Measurements from ENCODE around the gene AASDHPPT.

Gene AASDHPPT

DNA sequence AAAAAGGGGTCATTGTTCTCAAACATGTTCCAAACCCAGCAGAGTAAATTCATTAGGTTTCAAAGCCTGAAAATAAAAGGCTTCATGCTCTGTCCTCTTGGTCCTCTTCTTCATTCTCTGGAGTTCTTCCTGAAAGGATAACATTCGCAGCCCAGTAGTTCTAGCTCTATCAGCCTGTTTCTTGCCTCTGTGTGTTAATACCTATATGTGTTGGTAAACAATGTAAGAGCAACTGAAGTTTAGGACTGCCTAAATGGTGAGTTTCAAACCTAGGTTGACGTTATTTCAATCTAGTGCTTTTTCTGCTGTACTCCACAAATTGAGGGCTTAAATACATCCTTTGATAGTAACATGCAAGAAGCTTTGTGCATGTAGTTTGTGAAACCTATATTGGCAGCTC lies 9.4 kb downstream of the AASDHPPT start:
- H3K36me3 ChIP-seq (ENCODE audit: insufficient read depth, low read length), result peaks cover 79% of the 10 kb centered on the region
- H3K9me3 ChIP-seq (ENCODE audit: insufficient read depth, low read depth, low read length), result no peaks in the 10 kb centered on the region
- no peak overlapping the region for H3K27ac ChIP-seq (ENCODE audit: low read depth, low read length)
- no peaks in the 10 kb centered on the region for H3K27me3 ChIP-seq (ENCODE audit: insufficient read depth, low read length)
- 90% methylated on average over 2 of the region's 2 CpGs for WGBS
- H3K4me1 ChIP-seq (ENCODE audit: insufficient read depth, low read length), result no peaks in the 10 kb centered on the region; the same call in 1 of the 2 replicates
- no peak overlapping the region for H3K9ac ChIP-seq (ENCODE audit: low read depth, low read length)
- H3K4me3 ChIP-seq (ENCODE audit: low read length), result no peak overlapping the region

DNA sequence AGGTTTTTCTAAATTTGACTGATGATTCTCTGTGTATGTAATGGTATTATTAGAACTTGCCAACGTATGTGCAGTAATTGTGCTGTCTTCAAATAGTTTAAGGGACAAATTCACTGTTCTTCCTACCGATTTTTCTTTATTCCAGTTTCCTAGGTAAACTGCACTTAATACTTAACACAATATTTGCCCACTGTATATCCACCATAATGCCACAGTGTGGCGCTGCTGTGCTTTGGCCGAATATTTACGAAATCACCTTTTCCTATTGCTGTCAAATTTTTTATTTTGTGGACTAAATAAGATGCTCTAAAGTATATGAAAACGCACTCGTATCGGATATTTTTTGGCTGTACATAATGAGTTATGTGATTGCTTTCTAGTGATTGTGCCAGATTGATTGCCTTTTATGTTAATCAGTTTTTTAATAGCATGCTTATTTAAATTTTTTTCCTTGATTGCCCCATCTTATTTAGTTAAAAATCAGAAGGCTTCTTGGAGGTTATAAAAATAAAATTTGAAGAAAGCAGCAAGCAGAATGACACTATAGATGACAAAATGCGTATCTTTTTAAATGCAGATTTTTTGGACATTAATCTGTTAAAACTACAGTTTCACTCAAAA lies 10.5 kb downstream of the AASDHPPT start:
- Histone ChIP-seq H3K27ac (ENCODE audit: low read depth, low read length) (no peak overlapping the region), H3K9ac (ENCODE audit: low read depth, low read length) (no peak overlapping the region), H3K4me3 (ENCODE audit: low read length) (no peak overlapping the region), H3K27me3 (ENCODE audit: insufficient read depth, low read length) (no peaks in the 10 kb centered on the region), H3K4me1 (ENCODE audit: insufficient read depth, low read length) (no peaks in the 10 kb centered on the region; the same call in 1 of the 2 replicates), H3K36me3 (ENCODE audit: insufficient read depth, low read length) (peaks cover 79% of the 10 kb centered on the region), H3K9me3 (ENCODE audit: insufficient read depth, low read depth, low read length) (no peaks in the 10 kb centered on the region)
- 70% methylated on average over 9 of the region's 9 CpGs for WGBS

DNA sequence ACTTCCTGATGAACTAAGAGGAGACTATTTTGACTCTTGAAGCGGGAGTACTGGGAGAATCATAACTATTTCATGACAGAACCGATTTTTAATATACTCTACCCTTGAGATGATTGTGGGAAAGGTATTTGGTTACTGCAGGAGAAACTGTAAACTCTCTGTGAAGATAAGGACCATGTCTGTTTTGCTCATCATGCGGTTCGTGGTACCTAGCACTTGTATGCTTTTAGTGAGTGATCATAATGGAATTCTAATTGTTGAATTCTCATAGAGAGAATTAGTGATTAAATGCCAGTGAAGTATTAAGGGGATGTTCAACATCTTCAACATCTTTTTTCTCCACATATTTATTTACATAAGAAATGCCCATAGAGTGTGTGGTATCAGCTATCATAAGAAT lies 11.4 kb downstream of the AASDHPPT start:
- Histone ChIP-seq H3K27ac (ENCODE audit: low read depth, low read length) (no peak overlapping the region), H3K4me1 (ENCODE audit: insufficient read depth, low read length) (no peaks in the 10 kb centered on the region; the same call in 1 of the 2 replicates), H3K9me3 (ENCODE audit: insufficient read depth, low read depth, low read length) (no peaks in the 10 kb centered on the region), H3K4me3 (ENCODE audit: low read length) (no peak overlapping the region), H3K27me3 (ENCODE audit: insufficient read depth, low read length) (no peaks in the 10 kb centered on the region), H3K36me3 (ENCODE audit: insufficient read depth, low read length) (peaks cover 79% of the 10 kb centered on the region), H3K9ac (ENCODE audit: low read depth, low read length) (no peak overlapping the region)
- WGBS, result 92% methylated on average over 2 of the region's 4 CpGs

GRCh38 chr11:106091480-106092123 lies 14.1 kb downstream of the AASDHPPT start:
- H3K36me3 ChIP-seq (ENCODE audit: insufficient read depth, low read length), result peaks cover 82% of the 10 kb centered on the region
- H3K4me1 ChIP-seq (ENCODE audit: insufficient read depth, low read length), result no peaks in the 10 kb centered on the region
- H3K9ac ChIP-seq (ENCODE audit: low read depth, low read length), result no peak overlapping the region
- no peak overlapping the region for H3K27ac ChIP-seq (ENCODE audit: low read depth, low read length)
- H3K4me3 ChIP-seq (ENCODE audit: low read length), result no peak overlapping the region
- WGBS, result 92% methylated on average over 3 of the region's 3 CpGs
- no peaks in the 10 kb centered on the region for H3K9me3 ChIP-seq (ENCODE audit: insufficient read depth, low read depth, low read length)
- H3K27me3 ChIP-seq (ENCODE audit: insufficient read depth, low read length), result no peaks in the 10 kb centered on the region

DNA sequence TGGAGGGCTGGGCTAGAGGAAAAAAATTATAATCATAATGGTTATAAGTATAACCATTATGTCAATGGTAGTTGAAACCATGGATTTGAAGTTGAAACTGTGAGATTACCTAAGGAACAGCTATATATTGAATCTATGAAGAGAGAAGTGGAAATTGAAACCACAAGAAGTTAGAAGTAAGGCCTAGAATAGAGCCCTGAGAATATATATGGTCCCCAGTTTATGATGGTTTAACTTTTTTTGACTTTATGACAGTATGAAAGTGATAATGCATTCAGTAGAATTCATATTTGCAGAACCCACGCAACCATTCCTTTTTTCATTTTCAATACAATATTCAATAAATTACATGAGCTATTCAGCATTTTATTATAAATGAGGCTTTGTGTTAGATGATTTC lies 15.0 kb downstream of the AASDHPPT start:
- no peaks in the 10 kb centered on the region for H3K27me3 ChIP-seq (ENCODE audit: insufficient read depth, low read length)
- H3K27ac ChIP-seq (ENCODE audit: low read depth, low read length), result no peak overlapping the region
- H3K9me3 ChIP-seq (ENCODE audit: insufficient read depth, low read depth, low read length), result no peaks in the 10 kb centered on the region
- H3K36me3 ChIP-seq (ENCODE audit: insufficient read depth, low read length), result peaks cover 86% of the 10 kb centered on the region
- H3K4me1 ChIP-seq (ENCODE audit: insufficient read depth, low read length), result no peaks in the 10 kb centered on the region
- no CpG with 5 or more reads among the region's 1 CpG for WGBS
- no peak overlapping the region for H3K9ac ChIP-seq (ENCODE audit: low read depth, low read length)
- no peak overlapping the region for H3K4me3 ChIP-seq (ENCODE audit: low read length)

- Histone ChIP-seq H3K36me3 (ENCODE audit: insufficient read depth, low read length) (peaks cover 49% of the 10 kb centered on the region), H3K4me3 (ENCODE audit: low read length) (no peak overlapping the region), H3K4me1 (ENCODE audit: insufficient read depth, low read length) (0 out of 2 replicates have a peak, but pooled peaks cover 6% of the 10 kb centered on the region), H3K27ac (ENCODE audit: low read depth, low read length) (no peak overlapping the region), H3K27me3 (ENCODE audit: insufficient read depth, low read length) (no peaks in the 10 kb centered on the region), H3K9me3 (ENCODE audit: insufficient read depth, low read depth, low read length) (no peaks in the 10 kb centered on the region), H3K9ac (ENCODE audit: low read depth, low read length) (no peak overlapping the region)
- 100% methylated on average over 1 of the region's 1 CpG for WGBS
These were observed 21.6 kb downstream of the AASDHPPT start for GRCh38 chr11:106098893-106099553.

DNA sequence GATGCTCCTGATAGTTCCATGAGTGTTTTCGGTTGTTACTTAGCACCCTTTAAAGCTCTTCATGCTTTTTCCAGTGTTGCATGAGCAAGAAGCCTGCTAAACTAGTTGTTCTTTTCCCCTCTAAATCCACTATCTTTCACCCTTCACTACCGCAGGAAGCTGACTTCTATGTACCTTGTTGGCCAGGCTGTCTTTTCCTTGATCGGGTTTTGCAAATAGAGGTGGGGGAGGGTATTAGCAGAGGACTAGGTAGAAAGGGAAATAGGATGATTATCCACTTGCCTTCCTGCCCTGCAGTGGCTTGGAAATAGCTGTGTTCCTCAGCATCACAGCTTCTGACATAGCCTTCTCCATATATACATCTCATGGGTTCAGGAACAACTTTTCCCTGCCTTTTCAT lies 23.9 kb downstream of the AASDHPPT start:
- H3K9me3 ChIP-seq (ENCODE audit: insufficient read depth, low read depth, low read length), result no peaks in the 10 kb centered on the region
- H3K9ac ChIP-seq (ENCODE audit: low read depth, low read length), result no peak overlapping the region
- H3K27ac ChIP-seq (ENCODE audit: low read depth, low read length), result no peak overlapping the region
- H3K36me3 ChIP-seq (ENCODE audit: insufficient read depth, low read length), result peaks cover 26% of the 10 kb centered on the region
- no peak overlapping the region for H3K4me3 ChIP-seq (ENCODE audit: low read length)
- 84% methylated on average over 3 of the region's 3 CpGs for WGBS
- H3K4me1 ChIP-seq (ENCODE audit: insufficient read depth, low read length), result 0 out of 2 replicates have a peak, but pooled peaks cover 6% of the 10 kb centered on the region
- no peaks in the 10 kb centered on the region for H3K27me3 ChIP-seq (ENCODE audit: insufficient read depth, low read length)

- H3K4me1 ChIP-seq (ENCODE audit: insufficient read depth, low read length), result 0 out of 2 replicates have a peak, but pooled peaks cover 6% of the 10 kb centered on the region
- H3K4me3 ChIP-seq (ENCODE audit: low read length), result no peak overlapping the region
- H3K27me3 ChIP-seq (ENCODE audit: insufficient read depth, low read length), result no peaks in the 10 kb centered on the region
- no peak overlapping the region for H3K27ac ChIP-seq (ENCODE audit: low read depth, low read length)
- WGBS, result 88% methylated on average over 1 of the region's 1 CpG
- no peak overlapping the region for H3K9ac ChIP-seq (ENCODE audit: low read depth, low read length)
- H3K36me3 ChIP-seq (ENCODE audit: insufficient read depth, low read length), result peaks cover 21% of the 10 kb centered on the region
- no peaks in the 10 kb centered on the region for H3K9me3 ChIP-seq (ENCODE audit: insufficient read depth, low read depth, low read length)
These were observed 24.4 kb downstream of the AASDHPPT start for GRCh38 chr11:106101819-106102218.

GRCh38 chr11:106105986-106106385 lies 28.5 kb downstream of the AASDHPPT start:
- 95% methylated on average over 6 of the region's 6 CpGs for WGBS
- Histone ChIP-seq H3K9ac (ENCODE audit: low read depth, low read length) (no peak overlapping the region), H3K36me3 (ENCODE audit: insufficient read depth, low read length) (no peaks in the 10 kb centered on the region), H3K27me3 (ENCODE audit: insufficient read depth, low read length) (no peaks in the 10 kb centered on the region), H3K9me3 (ENCODE audit: insufficient read depth, low read depth, low read length) (no peaks in the 10 kb centered on the region), H3K4me3 (ENCODE audit: low read length) (no peak overlapping the region), H3K4me1 (ENCODE audit: insufficient read depth, low read length) (0 out of 2 replicates have a peak, but pooled peaks cover 5% of the 10 kb centered on the region), H3K27ac (ENCODE audit: low read depth, low read length) (no peak overlapping the region)

DNA sequence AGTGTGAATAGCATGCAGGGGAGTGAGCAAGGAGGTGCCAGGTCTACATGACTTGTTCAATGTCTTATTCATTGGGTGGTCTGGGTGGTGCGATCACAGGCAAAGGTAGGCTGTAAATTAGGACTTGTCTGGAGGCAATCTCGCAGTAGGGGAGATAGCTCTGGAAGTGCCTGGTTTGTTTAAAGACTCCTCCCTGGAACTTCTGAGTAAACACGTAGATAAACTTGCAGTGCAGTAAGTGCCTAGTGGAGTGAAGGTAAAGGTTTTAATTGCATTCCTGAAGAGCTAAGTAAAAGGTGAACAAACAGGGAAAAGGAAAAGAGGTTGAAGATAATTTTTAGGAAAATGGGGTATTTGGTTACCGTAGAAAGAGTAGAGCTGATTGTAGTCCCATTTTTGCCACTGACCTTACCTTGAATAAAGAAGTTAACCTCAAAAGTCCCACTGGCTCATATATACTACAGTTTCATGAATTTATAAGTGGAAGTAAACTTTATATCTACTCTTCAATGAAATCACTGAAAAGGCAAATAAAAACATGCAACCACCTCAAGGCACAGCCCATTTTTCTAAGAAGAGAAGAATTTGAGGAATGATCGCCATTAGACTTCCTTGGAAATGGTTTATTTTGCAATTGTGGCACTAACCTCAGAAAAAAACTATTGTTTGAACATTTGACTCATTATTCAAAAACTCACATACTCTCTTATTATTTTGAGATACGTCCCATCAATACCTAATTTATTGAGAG lies 44.3 kb downstream of the AASDHPPT start:
- no peak overlapping the region for H3K9ac ChIP-seq (ENCODE audit: low read depth, low read length)
- H3K27me3 ChIP-seq (ENCODE audit: insufficient read depth, low read length), result no peaks in the 10 kb centered on the region
- no peaks in the 10 kb centered on the region for H3K4me1 ChIP-seq (ENCODE audit: insufficient read depth, low read length)
- no peak overlapping the region for H3K4me3 ChIP-seq (ENCODE audit: low read length)
- H3K9me3 ChIP-seq (ENCODE audit: insufficient read depth, low read depth, low read length), result no peaks in the 10 kb centered on the region
- no peaks in the 10 kb centered on the region for H3K36me3 ChIP-seq (ENCODE audit: insufficient read depth, low read length)
- no peak overlapping the region for H3K27ac ChIP-seq (ENCODE audit: low read depth, low read length)
- 85% methylated on average over 4 of the region's 6 CpGs for whole genome bisulfite sequencing

DNA sequence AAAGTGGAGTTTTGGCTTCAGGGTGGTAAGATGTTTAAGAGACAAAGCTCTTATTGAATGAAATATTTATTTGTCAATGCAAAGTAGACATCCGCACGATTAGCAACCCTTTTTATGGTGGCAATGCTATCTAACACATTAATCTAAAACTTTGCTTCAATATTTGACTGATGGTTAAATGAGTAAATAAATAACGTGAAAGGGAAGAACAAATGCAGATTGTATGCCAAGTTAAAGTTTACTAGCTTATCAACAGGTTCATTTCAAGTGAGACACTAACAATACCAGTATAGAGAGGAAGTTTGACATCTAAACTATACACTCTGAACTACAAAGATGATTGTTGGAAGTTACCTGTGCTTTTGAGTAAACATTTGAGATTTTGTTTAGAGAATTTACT lies 50.1 kb downstream of the AASDHPPT start:
- Histone ChIP-seq H3K4me1 (ENCODE audit: insufficient read depth, low read length) (no peaks in the 10 kb centered on the region; the same call in 1 of the 2 replicates), H3K4me3 (ENCODE audit: low read length) (no peak overlapping the region), H3K27me3 (ENCODE audit: insufficient read depth, low read length) (no peaks in the 10 kb centered on the region), H3K27ac (ENCODE audit: low read depth, low read length) (no peak overlapping the region), H3K9me3 (ENCODE audit: insufficient read depth, low read depth, low read length) (no peaks in the 10 kb centered on the region), H3K36me3 (ENCODE audit: insufficient read depth, low read length) (no peaks in the 10 kb centered on the region), H3K9ac (ENCODE audit: low read depth, low read length) (no peak overlapping the region)
- WGBS, result no CpG with 5 or more reads among the region's 3 CpGs

Measured in HUES64 (cell line).